K562 (cell line): ENCODE results near the gene VGLL4. TPM values are rescaled to one million over a fixed set of nuclear protein-coding genes. Genes with fewer than 3 reads are reported as not detected.

Source experiments
- ATAC-seq: fragments of 200-7000 bp; cut with Tn5 transposase; 3 replicates; pipeline ENCODE4 v1.9.1; 2020; ENCODE audit warnings: moderate library complexity
- BruUV-seq: library from RNA; stranded (reverse); fragments of 400-500 nt; replicated peaks from 2 replicates; lab custom pipeline; 2021; lab: Mats Ljungman, UMichigan
- CTCF ChIA-PET: fragments of 300-600 bp; formaldehyde crosslinking; extraction: SDS; loops from one replicate; lab custom pipeline; 2021; ENCODE audit warnings: low intra/inter-chr PET ratio; lab: Yijun Ruan, JAX
- POLR2A ChIA-PET: fragments of 300-600, 350-650 bp; sonication (Branson Sonifier 250); formaldehyde crosslinking; extraction: SDS; loops from one replicate; lab custom pipeline; 2021; ENCODE audit warnings: antibody characterized with exemption, inconsistent platforms; lab: Yijun Ruan, JAX
- DNase-seq, 4 experiments: peaks; one replicate each; pipeline versions ENCODE4 v3.0.0 to v3.0.0-alpha.2; 2011 to 2018; ENCODE audit warnings: low spot score in 3 of 4, mixed read lengths in 3 of 4; ENCODE audit errors: extremely low read depth in 1 of 4
- FAIRE-seq: peaks from 2 replicates; lab custom pipeline; 2011; peaks lifted over from hg19 to GRCh38; lab: Jason Lieb, UNC
- H2AFZ ChIP-seq: 2 replicates; pipeline ENCODE4 v1.6.0; 2011; ENCODE audit warnings: low read depth, low read length, control low read depth, inconsistent platforms
- H3K27ac ChIP-seq: fragments of 200-600 bp; 3 replicates; pipeline ENCODE4 v1.8.0; 2011; ENCODE audit warnings: low read depth, mild to moderate bottlenecking, control low read depth, inconsistent platforms, low read length, moderate library complexity, mixed read lengths; ENCODE audit errors: extremely low read depth
- H3K27me3 ChIP-seq, 2 experiments: fragments of 300-600 bp in 1 of 2; 2 replicates in 1 of 2; 3 replicates in 1 of 2; pipeline versions ENCODE4 v1.6.0 to v1.8.0; 2011; ENCODE audit warnings: inconsistent platforms in 2 of 2, low read length in 2 of 2, mild to moderate bottlenecking in 1 of 2, mixed read lengths in 1 of 2, moderate library complexity in 1 of 2; ENCODE audit not compliant: control insufficient read depth in 2 of 2, insufficient read depth in 2 of 2
- H3K36me3 ChIP-seq: fragments of 300-600 bp; 3 replicates; pipeline ENCODE4 v1.8.0; 2011; ENCODE audit warnings: mild to moderate bottlenecking, low read length, inconsistent platforms; ENCODE audit not compliant: control insufficient read depth, insufficient read depth
- H3K4me1 ChIP-seq, 2 experiments: fragments of 200-600 bp in 1 of 2; replicated peaks in 1 of 2; 2 replicates in 1 of 2; 3 replicates in 1 of 2; pipeline versions ENCODE4 v1.5.1 to v1.8.0; 2011; ENCODE audit warnings: inconsistent platforms in 2 of 2, low read length in 2 of 2, mild to moderate bottlenecking in 1 of 2, mixed read lengths in 1 of 2, moderate library complexity in 1 of 2; ENCODE audit not compliant: control insufficient read depth in 2 of 2, insufficient read depth in 2 of 2
- H3K4me2 ChIP-seq: 2 replicates; pipeline ENCODE4 v1.6.1; 2011; ENCODE audit warnings: low read length, control low read depth, inconsistent platforms, mixed read lengths; ENCODE audit not compliant: insufficient read depth
- H3K4me3 ChIP-seq: fragments of 200-600 bp; sonication (generic), shearing (Covaris generic); 2 replicates; pipeline ENCODE4 v1.5.1; 2016; ENCODE audit warnings: control low read depth, inconsistent platforms
- H3K79me2 ChIP-seq: fragments of 200-600 bp; 3 replicates; pipeline ENCODE4 v1.8.0; 2011; ENCODE audit warnings: low read length, inconsistent platforms; ENCODE audit not compliant: control insufficient read depth, insufficient read depth
- H3K9ac ChIP-seq, 2 experiments: 2 replicates each; pipeline versions ENCODE4 v1.6.0 to v1.6.1; 2011; ENCODE audit warnings: low read depth in 2 of 2, low read length in 2 of 2, control low read depth in 1 of 2, inconsistent platforms in 1 of 2, mild to moderate bottlenecking in 1 of 2, mixed read lengths in 1 of 2; ENCODE audit not compliant: insufficient read depth in 1 of 2
- H3K9me1 ChIP-seq: one replicate; pipeline ENCODE4 v1.6.0; 2011; ENCODE audit warnings: inconsistent platforms, mild to moderate bottlenecking, low read length, moderate library complexity; ENCODE audit not compliant: control insufficient read depth, insufficient read depth
- H3K9me3 ChIP-seq: replicated peaks from 2 replicates; pipeline ENCODE4 v1.5.1; 2011; ENCODE audit warnings: low read depth, low read length, inconsistent platforms; ENCODE audit not compliant: control insufficient read depth, insufficient read depth
- H4K20me1 ChIP-seq: replicated peaks from 2 replicates; pipeline ENCODE4 v1.6.1; 2011; ENCODE audit warnings: low read length, inconsistent platforms, mixed read lengths; ENCODE audit not compliant: control insufficient read depth, insufficient read depth
- ATF3 ChIP-seq, 2 experiments: fragments of 450-650 bp in 1 of 2; sonication (generic) in 1 of 2; formaldehyde crosslinking in 1 of 2; IDR thresholded peaks in 1 of 2; conservative IDR thresholded peaks in 1 of 2; 2 replicates each; pipeline versions ENCODE4 v1.6.1 to v1.8.1; 2016 to 2023; ENCODE audit warnings: mild to moderate bottlenecking in 2 of 2, moderate library complexity in 2 of 2, inconsistent platforms in 1 of 2, missing genetic modification reagents in 1 of 2
- CAMTA2 ChIP-seq: fragments of 250-450 bp; sonication (Bioruptor Pico); conservative IDR thresholded peaks from 2 replicates; pipeline ENCODE4 v1.5.1; 2022
- HNRNPLL ChIP-seq: fragments of 200-400 bp; formaldehyde crosslinking; IDR thresholded peaks from 2 replicates; pipeline ENCODE4 v1.6.1; 2017; ENCODE audit warnings: low read length, low read depth, mild to moderate bottlenecking; ENCODE audit not compliant: poor library complexity, severe bottlenecking
- WGBS: fragments of 100-300 bp; shearing (Covaris generic); methylation state at CpG from one replicate; pipeline ENCODE4 v1.1.6; 2016; ENCODE audit warnings: low coverage, mixed read lengths; ENCODE audit not compliant: insufficient coverage; ENCODE audit errors: missing lambda C conversion rate; 5-methylcytosine and 5-hydroxymethylcytosine counted together
- in situ Hi-C: fragments of 300-500 bp; cut with MboI; formaldehyde crosslinking; loops from 4 replicates; pipeline ENCODE4 v1.15.0; 2018; ENCODE audit warnings: inconsistent platforms, mixed read lengths
- intact Hi-C: fragments of 100-400 bp; cut with micrococcal nuclease; formaldehyde crosslinking; loops from 2 replicates; pipeline ENCODE4 v1.14.2; 2022
- polyA plus RNA-seq, 8 experiments: library from polyadenylated mRNA; depleted of rRNA in 4 of 8; stranded (reverse) in 5 of 8; unstranded in 3 of 8; fragments of >200 nt; fragmentation: Nextera tagmentation in 2 of 8; fragmentation: Illumina TruSeq in 1 of 8; extraction: Ambion mirVana in 2 of 8; extraction: Trizol in 1 of 8; gene quantifications; 2 replicates each; pipeline versions ENCODE4 v1.2.1 to v1.2.3, GENCODE V29; 2011 to 2014; ENCODE audit warnings: inconsistent platforms in 1 of 8, missing spikeins in 1 of 8
- total RNA-seq, 7 experiments: library from RNA; depleted of rRNA in 6 of 7; stranded (reverse); fragments of >200 nt in 6 of 7; fragmentation: Illumina TruSeq in 2 of 7; extraction: Trizol in 2 of 7; gene quantifications; 2 replicates each; pipeline versions ENCODE4 v1.2.1 to v1.2.3, GENCODE V29; 2011 to 2021; ENCODE audit warnings: low replicate concordance in 1 of 7

Gene VGLL4
- total and polyA plus RNA-seq, 9 of the 15 experiments (the other 6 are each of a cell fraction or from before 2014, with no cell fraction given), result 0.27 to 10.9 (median 8.6) TPM

GRCh38 chr3:11535243-11535960 is 108.3 kb downstream of the VGLL4 start:
- no TSS peak for BruUV-seq
- DNase-seq (no peak), ATAC-seq (no peak), FAIRE-seq (no peak)
- peaks cover 0 to 4% of the 10 kb centered on the region in 2 experiments; a peak in 2 of 5 replicates for H3K4me1 ChIP-seq
- H3K9me1 ChIP-seq, result no peaks in the 10 kb centered on the region
- in situ Hi-C loops (no loop called here), intact Hi-C loops (no loop called here)
- no peak overlapping the region for H2AFZ ChIP-seq
- WGBS, result 61% methylated on average over 13 of the region's 13 CpGs
- H4K20me1 ChIP-seq, result no peaks in the 10 kb centered on the region; the same call in 1 of the 2 replicates
- no peak for TF ChIP-seq CAMTA2
- TF ChIP-seq ATF3 (IDR thresholded peaks at IDR 0.05), result no peak
- TF ChIP-seq ATF3 (CRISPR knock-in tag; conservative IDR thresholded peaks at IDR 0.05), result no peak
- TF ChIP-seq HNRNPLL, result no peak
- no peak overlapping the region for H3K4me3 ChIP-seq
- no peaks in the 10 kb centered on the region for H3K79me2 ChIP-seq
- no peak overlapping the region for H3K27ac ChIP-seq
- no peaks in the 10 kb centered on the region for H3K9me3 ChIP-seq
- no peaks in the 10 kb centered on the region for H3K36me3 ChIP-seq
- H3K4me2 ChIP-seq, result no peak overlapping the region
- ChIA-PET POLR2A (interaction anchor here (0.6 to 1.2 kb wide), 3 partner anchors 35 to 1116 kb away, joined by 3 to 4 read pairs (median 3); no protein-coding TSS in a partner anchor), CTCF (no interaction called here)
- no peaks in the 10 kb centered on the region for H3K27me3 ChIP-seq
- H3K9ac ChIP-seq, result no peak overlapping the region
